Stimulated activated CD8-positive, alpha-beta memory T cell treated with anti-CD3 and anti-CD28 coated beads, Interleukin-7, amount 100 ng/mL, for 24 hours (primary cell): ENCODE data around the gene TXNRD3.
"Not testable (repeated sequence)": the region's sequence is repeated elsewhere in the genome, so short reads cannot be mapped to it uniquely, and the experiment has no call there.

Experiments used
- DNase-seq: peaks from one replicate; pipeline ENCODE4 v3.0.0-alpha.2; 2020; ENCODE audit warnings: low read depth

Gene TXNRD3

GRCh38 chr3:126595479-126595878 lies 59.4 kb downstream of the TXNRD3 start:
- DNase-seq = not testable (repeated sequence)

- not testable (repeated sequence) for DNase-seq
Measured at GRCh38 chr3:126591515-126591914, 63.4 kb downstream of the TXNRD3 start.

GRCh38 chr3:126582311-126582710 lies 72.6 kb downstream of the TXNRD3 start:
- no peak for DNase-seq

- no peak for DNase-seq
Measured at GRCh38 chr3:126581569-126581968, 73.4 kb downstream of the TXNRD3 start.

GRCh38 chr3:126580746-126581145 lies 74.2 kb downstream of the TXNRD3 start:
- DNase-seq = no peak

- no peak for DNase-seq
Measured at GRCh38 chr3:126578702-126579101, 76.2 kb downstream of the TXNRD3 start.

GRCh38 chr3:126577261-126577660 lies 77.7 kb downstream of the TXNRD3 start:
- no peak for DNase-seq

- no peak for DNase-seq
Measured at GRCh38 chr3:126573492-126574117, 81.3 kb downstream of the TXNRD3 start.

GRCh38 chr3:126571078-126571477 lies 83.8 kb downstream of the TXNRD3 start:
- no peak for DNase-seq

GRCh38 chr3:126570103-126570541 lies 84.8 kb downstream of the TXNRD3 start:
- no peak for DNase-seq

- no peak for DNase-seq
Measured at GRCh38 chr3:126569390-126569975, 85.4 kb downstream of the TXNRD3 start.

GRCh38 chr3:126568776-126569342 lies 86.1 kb downstream of the TXNRD3 start:
- no peak for DNase-seq

GRCh38 chr3:126567696-126568438 lies 87.1 kb downstream of the TXNRD3 start:
- DNase-seq = no peak

GRCh38 chr3:126562737-126563276 lies 92.1 kb downstream of the TXNRD3 start:
- DNase-seq = no peak

GRCh38 chr3:126558336-126559071 lies 96.4 kb downstream of the TXNRD3 start, which contains the start of gene C3orf22:
TSS of gene C3orf22 (minus strand) at chr3:126558932. CDS start at chr3:126553390, 5,542 bp downstream.
- no peak for DNase-seq

GRCh38 chr3:126557761-126558160 lies 97.2 kb downstream of the TXNRD3 start:
- no peak for DNase-seq

GRCh38 chr3:126557415-126557745 lies 97.5 kb downstream of the TXNRD3 start:
- no peak for DNase-seq
